PC-9 (cell line): ENCODE data around the gene SPATA3. TPM values are rescaled to one million over a fixed set of nuclear protein-coding genes. Genes with fewer than 3 reads are reported as not detected.

ENCODE experiments used
- BruUV-seq: library from RNA; stranded (reverse); fragments of 400-500 nt; replicated peaks from 2 replicates; lab custom pipeline; 2021; lab: Mats Ljungman, UMichigan
- CTCF ChIA-PET: fragments of 300-600 bp; sonication (Branson Sonifier 250); formaldehyde crosslinking; loops from one replicate; lab custom pipeline; 2022; ENCODE audit warnings: antibody characterized with exemption; lab: Charles Lee
- POLR2A ChIA-PET: fragments of 300-600 bp; sonication (Branson Sonifier 250); formaldehyde crosslinking; loops from one replicate; lab custom pipeline; 2022; ENCODE audit warnings: antibody characterized with exemption; ENCODE audit not compliant: unreplicated experiment; lab: Charles Lee
- DNase-seq, 2 experiments: peaks; one replicate each; pipeline versions ENCODE4 v3.0.0 to v3.0.0-alpha.2; 2015 to 2022; ENCODE audit warnings: mixed read lengths in 1 of 2
- H2AFZ ChIP-seq: fragments of 200-600 bp; sonication (generic); 2 replicates; pipeline ENCODE4 v1.8.1; 2017; ENCODE audit warnings: antibody characterized with exemption
- H3F3A ChIP-seq: fragments of 200-600 bp; sonication (generic); 2 replicates; pipeline ENCODE4 v1.8.1; 2017; ENCODE audit warnings: antibody characterized with exemption, mild to moderate bottlenecking, low read depth; ENCODE audit not compliant: insufficient read depth
- H3K27ac ChIP-seq: fragments of 200-600 bp; sonication (generic); 2 replicates; pipeline ENCODE4 v1.6.1; 2016; ENCODE audit warnings: mixed run types
- H3K27me3 ChIP-seq: fragments of 200-600 bp; sonication (generic); 2 replicates; pipeline ENCODE4 v1.6.1; 2016; ENCODE audit warnings: low read depth, mixed run types; ENCODE audit not compliant: insufficient read depth
- H3K36me3 ChIP-seq: fragments of 200-600 bp; sonication (generic); 2 replicates; pipeline ENCODE4 v1.6.1; 2016; ENCODE audit warnings: low read depth, mixed run types
- H3K4me1 ChIP-seq: fragments of 200-600 bp; sonication (generic); replicated peaks from 2 replicates; pipeline ENCODE4 v1.6.1; 2016; ENCODE audit warnings: mixed run types; ENCODE audit not compliant: insufficient read depth
- H3K4me2 ChIP-seq: fragments of 200-600 bp; sonication (generic); 2 replicates; pipeline ENCODE4 v1.6.1; 2017; ENCODE audit warnings: mixed run types
- H3K4me3 ChIP-seq: fragments of 200-600 bp; sonication (generic); 2 replicates; pipeline ENCODE4 v1.6.1; 2016; ENCODE audit warnings: mixed run types
- H3K79me2 ChIP-seq: fragments of 200-600 bp; sonication (generic); 2 replicates; pipeline ENCODE4 v1.6.1; 2017; ENCODE audit warnings: low read depth, mixed run types
- H3K9me2 ChIP-seq: fragments of 200-600 bp; sonication (generic); 2 replicates; pipeline ENCODE4 v1.8.1; 2017; ENCODE audit warnings: mild to moderate bottlenecking; ENCODE audit not compliant: insufficient read depth
- H3K9me3 ChIP-seq: fragments of 200-600 bp; sonication (generic); 2 replicates; pipeline ENCODE4 v1.8.1; 2016; ENCODE audit warnings: low read depth; ENCODE audit not compliant: insufficient read depth
- H4K20me1 ChIP-seq: fragments of 200-600 bp; sonication (generic); 2 replicates; pipeline ENCODE4 v1.8.1; 2017; ENCODE audit not compliant: insufficient read depth
- EZH2 ChIP-seq: fragments of 200-600 bp; sonication (generic); IDR thresholded peaks from 2 replicates; pipeline ENCODE4 v1.8.0; 2017; ENCODE audit warnings: antibody characterized with exemption, low read depth
- intact Hi-C: fragments of 100-400 bp; cut with micrococcal nuclease; formaldehyde crosslinking; loops from one replicate; pipeline ENCODE4 v1.10.0; 2022; ENCODE audit not compliant: unreplicated experiment
- total RNA-seq: library from RNA; stranded (reverse); gene quantifications from 2 replicates; pipeline ENCODE4 v1.2.3, GENCODE V29; 2021
- TF ChIP-seq, protein P1 (sequence below): fragments of 200-600 bp; sonication (generic); conservative IDR thresholded peaks from 2 replicates; pipeline ENCODE4 v1.6.1; 2017; ENCODE audit warnings: mixed run types, antibody characterized with exemption, mild to moderate bottlenecking, moderate library complexity

The SPATA3 gene
- total RNA-seq, 1 experiment from 2014 or later: not detected

DNA sequence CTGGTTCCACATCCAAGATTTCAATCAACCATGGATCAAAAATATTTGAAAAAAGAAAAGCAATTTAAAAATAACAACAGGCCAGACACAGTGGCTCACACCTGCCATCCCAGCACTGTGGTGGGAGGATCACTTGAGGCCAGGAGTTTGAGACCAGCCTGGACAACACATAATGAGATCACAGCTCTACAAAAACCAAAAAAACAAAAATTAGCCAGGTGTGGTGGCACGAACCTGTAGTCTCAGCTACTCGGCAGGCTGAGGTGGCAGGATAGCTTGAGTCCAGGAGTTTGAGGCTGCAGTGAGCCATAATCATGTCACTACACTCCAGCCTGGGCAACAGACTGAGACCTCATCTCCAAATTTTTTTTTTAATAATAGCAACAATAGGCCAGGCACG lies 13.4 kb upstream of the SPATA3 start:
- Histone ChIP-seq H3K27ac (no peak overlapping the region), H3K79me2 (no peaks in the 10 kb centered on the region), H2AFZ (no peak overlapping the region), H3K9me2 (no peaks in the 10 kb centered on the region), H3K4me1 (peaks cover 3% of the 10 kb centered on the region; the same call in 1 of the 2 replicates), H3K27me3 (no peaks in the 10 kb centered on the region), H3K36me3 (no peaks in the 10 kb centered on the region), H3K4me2 (no peak overlapping the region), H4K20me1 (no peaks in the 10 kb centered on the region), H3K9me3 (no peaks in the 10 kb centered on the region), H3F3A (no peaks in the 10 kb centered on the region), H3K4me3 (no peak overlapping the region)
- DNase-seq: no peak
- intact Hi-C loops: loop anchor here (10.0 kb wide), 1 partner anchor 432 kb away; no protein-coding TSS in a partner anchor
- CTCF ChIA-PET: no interaction called here
- POLR2A ChIA-PET: no interaction called here
- TF ChIP-seq EZH2: no peak
- TF ChIP-seq, protein P1, sequence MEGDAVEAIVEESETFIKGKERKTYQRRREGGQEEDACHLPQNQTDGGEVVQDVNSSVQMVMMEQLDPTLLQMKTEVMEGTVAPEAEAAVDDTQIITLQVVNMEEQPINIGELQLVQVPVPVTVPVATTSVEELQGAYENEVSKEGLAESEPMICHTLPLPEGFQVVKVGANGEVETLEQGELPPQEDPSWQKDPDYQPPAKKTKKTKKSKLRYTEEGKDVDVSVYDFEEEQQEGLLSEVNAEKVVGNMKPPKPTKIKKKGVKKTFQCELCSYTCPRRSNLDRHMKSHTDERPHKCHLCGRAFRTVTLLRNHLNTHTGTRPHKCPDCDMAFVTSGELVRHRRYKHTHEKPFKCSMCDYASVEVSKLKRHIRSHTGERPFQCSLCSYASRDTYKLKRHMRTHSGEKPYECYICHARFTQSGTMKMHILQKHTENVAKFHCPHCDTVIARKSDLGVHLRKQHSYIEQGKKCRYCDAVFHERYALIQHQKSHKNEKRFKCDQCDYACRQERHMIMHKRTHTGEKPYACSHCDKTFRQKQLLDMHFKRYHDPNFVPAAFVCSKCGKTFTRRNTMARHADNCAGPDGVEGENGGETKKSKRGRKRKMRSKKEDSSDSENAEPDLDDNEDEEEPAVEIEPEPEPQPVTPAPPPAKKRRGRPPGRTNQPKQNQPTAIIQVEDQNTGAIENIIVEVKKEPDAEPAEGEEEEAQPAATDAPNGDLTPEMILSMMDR: no peak
- no TSS peak for BruUV-seq

DNA sequence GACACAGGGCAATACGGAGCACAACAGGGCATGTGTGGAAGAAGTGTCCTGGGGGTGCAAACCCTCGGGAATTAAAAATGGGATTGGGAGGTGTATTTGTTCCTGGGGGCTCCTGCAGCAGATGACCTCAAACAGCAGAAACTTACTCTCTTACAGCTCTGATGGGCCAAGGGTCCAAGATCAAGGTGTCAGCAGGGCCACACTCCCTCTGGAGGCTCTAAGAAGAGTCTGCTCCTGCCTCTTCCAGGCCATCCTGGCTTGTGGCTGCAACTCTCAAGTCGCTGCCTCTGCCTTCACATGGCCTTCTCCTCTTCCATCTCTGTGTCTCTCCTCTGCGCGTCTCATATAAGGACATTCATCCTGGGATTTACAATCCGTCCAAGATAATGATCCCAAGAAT lies 12.4 kb upstream of the SPATA3 start:
- Histone ChIP-seq H3K4me3 (no peak overlapping the region), H3K4me1 (peaks cover 3% of the 10 kb centered on the region; the same call in 1 of the 2 replicates), H3K79me2 (no peaks in the 10 kb centered on the region), H2AFZ (no peak overlapping the region), H4K20me1 (no peaks in the 10 kb centered on the region), H3K36me3 (no peaks in the 10 kb centered on the region), H3K4me2 (no peak overlapping the region), H3K9me3 (no peaks in the 10 kb centered on the region), H3F3A (no peaks in the 10 kb centered on the region), H3K9me2 (no peaks in the 10 kb centered on the region), H3K27ac (no peak overlapping the region), H3K27me3 (no peaks in the 10 kb centered on the region)
- POLR2A ChIA-PET: no interaction called here
- intact Hi-C loops: loop anchor here (10.0 kb wide), 1 partner anchor 431 kb away; no protein-coding TSS in a partner anchor
- TF ChIP-seq, protein P1: no peak
- TF ChIP-seq EZH2: no peak
- BruUV-seq: no TSS peak
- CTCF ChIA-PET: no interaction called here
- DNase-seq: no peak

DNA sequence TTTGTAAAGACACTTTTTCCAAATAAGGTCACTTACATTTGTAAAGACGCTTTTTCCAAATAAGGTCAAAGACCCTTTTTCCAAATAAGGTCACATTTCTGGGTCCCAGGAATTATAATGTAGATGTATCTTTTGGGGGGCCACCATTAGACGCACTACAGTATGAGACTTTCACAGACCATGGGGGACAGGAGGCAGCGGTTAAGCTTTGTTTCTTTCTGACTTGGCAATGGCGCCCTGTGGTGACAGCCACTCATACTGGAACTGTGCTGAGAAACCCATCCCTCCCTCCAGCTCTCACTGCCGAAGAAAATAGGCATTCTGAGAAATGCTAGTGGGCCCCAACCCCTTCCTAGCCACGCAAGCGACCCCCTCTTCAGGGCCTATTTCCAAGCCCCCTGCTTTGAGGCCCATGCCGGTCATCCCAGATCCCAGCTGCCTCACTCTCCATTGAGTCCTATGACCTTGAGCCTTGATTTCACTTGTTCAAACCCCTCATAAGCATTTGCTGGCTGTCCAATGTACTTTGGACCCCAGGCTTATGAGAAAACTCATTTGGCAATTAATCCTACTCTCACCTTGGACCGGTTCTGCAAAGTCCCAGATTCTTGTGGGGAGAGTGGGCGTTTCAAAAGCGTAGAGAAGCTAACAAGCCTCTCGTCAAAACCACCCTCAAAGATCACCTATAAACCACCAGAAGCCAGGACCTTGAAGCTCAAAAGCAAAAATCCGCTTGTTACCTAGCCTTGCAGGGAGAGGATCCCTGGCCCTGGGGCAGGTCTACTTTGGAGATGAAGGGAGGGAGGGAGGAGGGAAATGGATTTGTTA lies 11.3 kb upstream of the SPATA3 start:
- DNase-seq: no peak
- Histone ChIP-seq H3F3A (no peaks in the 10 kb centered on the region), H3K36me3 (no peaks in the 10 kb centered on the region), H3K4me2 (no peak overlapping the region), H3K9me3 (no peaks in the 10 kb centered on the region), H2AFZ (no peak overlapping the region), H3K27me3 (no peaks in the 10 kb centered on the region), H4K20me1 (no peaks in the 10 kb centered on the region), H3K4me1 (peaks cover 3% of the 10 kb centered on the region; the same call in 1 of the 2 replicates), H3K79me2 (no peaks in the 10 kb centered on the region), H3K27ac (no peak overlapping the region), H3K9me2 (no peaks in the 10 kb centered on the region), H3K4me3 (no peak overlapping the region)
- POLR2A ChIA-PET: no interaction called here
- TF ChIP-seq, protein P1: no peak
- no peak for TF ChIP-seq EZH2
- CTCF ChIA-PET: no interaction called here
- BruUV-seq: no TSS peak
- intact Hi-C loops: loop anchor here (10.0 kb wide), 1 partner anchor 430 kb away; no protein-coding TSS in a partner anchor
